Left lung (tissue), 10 donors: ENCODE measurements around the gene TSPEAR. TPM values are rescaled to one million over a fixed set of nuclear protein-coding genes. Genes with fewer than 3 reads are reported as not detected.

Source experiments
- ATAC-seq: fragments of 200-7000 bp; cut with Tn5 transposase; one replicate; pipeline ENCODE4 v1.9.1; 2020; ENCODE audit warnings: moderate library complexity
- DNase-seq, 4 donors: peaks; one replicate each; pipeline ENCODE4 v3.0.0-alpha.2; 2013 to 2020
- H3K27ac ChIP-seq, 2 donors: fragments of 200-600 bp; sonication (generic) in 1 of 2; one replicate each; pipeline versions ENCODE4 v1.5.0 to v1.8.0; 2020 to 2021
- H3K27me3 ChIP-seq, 2 donors: fragments of 200-600 bp; sonication (generic) in 1 of 2; one replicate each; pipeline versions ENCODE4 v1.5.0 to v1.8.0; 2020 to 2021
- H3K36me3 ChIP-seq, 2 donors: fragments of 200-600 bp; sonication (generic) in 1 of 2; one replicate each; pipeline versions ENCODE4 v1.5.0 to v1.8.0; 2020 to 2021
- H3K4me1 ChIP-seq, 2 donors: fragments of 200-600 bp; one replicate each; pipeline ENCODE4 v1.8.0; 2021
- H3K4me3 ChIP-seq, 2 donors: fragments of 200-600 bp; sonication (generic) in 1 of 2; one replicate each; pipeline versions ENCODE4 v1.5.0 to v1.8.0; 2020 to 2021; ENCODE audit warnings: mild to moderate bottlenecking in 1 of 2
- H3K9me3 ChIP-seq, 2 donors: fragments of 200-600 bp; sonication (generic) in 1 of 2; one replicate each; pipeline versions ENCODE4 v1.5.0 to v1.8.0; 2020 to 2021
- intact Hi-C, 2 donors: fragments of 100-400 bp; cut with DNase I; formaldehyde crosslinking; loops; one replicate each; pipeline versions ENCODE4 v1.11.2 to v1.14.2; 2022
- polyA plus RNA-seq, 6 donors: library from polyadenylated mRNA; unstranded; fragments of 120-200 nt; gene quantifications; one replicate each; pipeline ENCODE4 v1.2.1, GENCODE V29; 2013; ENCODE audit not compliant: insufficient read length in 6 of 6
- total RNA-seq, 2 donors: library from RNA; stranded (reverse); fragmentation: NEBNext Ultra II Directional; extraction: Animal tissue kit (Norgen Biotek cat#: 25700); gene quantifications; one replicate each; pipeline ENCODE4 v1.2.1, GENCODE V29; 2021
- TF ChIP-seq, protein P1 (sequence below), 2 donors: fragments of 200-600 bp; sonication (generic) in 1 of 2; IDR thresholded peaks; one replicate each; pipeline versions ENCODE4 v1.5.0 to v1.8.0; 2021; ENCODE audit warnings: antibody characterized with exemption in 2 of 2
- donor health status: DM: no; HTN: yes; CAD: no.
- donor health status: DM: no; HTN: no; CAD: no.

The TSPEAR gene
- total and polyA plus RNA-seq, 8 donors = 0.10 to 4.7 (median 3.3) TPM

DNA sequence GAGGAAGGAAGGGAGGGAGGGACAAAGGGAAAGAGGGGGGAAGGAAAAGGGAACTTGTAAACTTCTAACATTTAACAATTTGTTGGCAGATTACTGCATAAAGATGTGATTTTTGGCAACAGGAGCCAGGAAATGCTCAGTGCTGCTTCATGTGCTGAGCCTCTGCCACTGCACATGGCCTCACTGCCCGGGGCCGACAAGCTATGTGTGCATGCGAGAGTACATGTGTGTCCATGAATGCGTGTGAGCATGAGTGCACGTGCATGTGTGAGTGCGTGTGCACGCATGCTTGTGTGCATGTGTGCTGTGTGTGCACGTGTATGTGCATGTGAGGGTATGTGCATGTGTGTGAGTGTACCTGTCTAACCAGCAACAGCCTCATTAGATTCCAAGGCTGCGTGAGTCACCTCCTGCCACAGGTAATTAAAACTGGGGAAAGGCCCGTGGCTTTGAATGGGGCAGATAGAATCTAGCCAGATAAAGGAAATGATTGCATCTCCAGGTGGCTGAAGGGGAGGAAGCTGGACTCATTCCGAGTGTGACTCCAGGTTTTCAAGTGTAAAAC lies 41.4 kb upstream of the TSPEAR start:
- Histone ChIP-seq H3K36me3 (no peaks in the 10 kb centered on the region), H3K27ac (no peak overlapping the region), H3K9me3 (no peaks in the 10 kb centered on the region), H3K27me3 (peaks cover 0 to 39% of the 10 kb centered on the region in 2 donors), H3K4me3 (no peak overlapping the region), H3K4me1 (no peaks in the 10 kb centered on the region)
- DNase-seq (peak in 1 of 4 donors; percentile 24), ATAC-seq (no peak)
- intact Hi-C loops = no loop called here
- TF ChIP-seq, protein P1, sequence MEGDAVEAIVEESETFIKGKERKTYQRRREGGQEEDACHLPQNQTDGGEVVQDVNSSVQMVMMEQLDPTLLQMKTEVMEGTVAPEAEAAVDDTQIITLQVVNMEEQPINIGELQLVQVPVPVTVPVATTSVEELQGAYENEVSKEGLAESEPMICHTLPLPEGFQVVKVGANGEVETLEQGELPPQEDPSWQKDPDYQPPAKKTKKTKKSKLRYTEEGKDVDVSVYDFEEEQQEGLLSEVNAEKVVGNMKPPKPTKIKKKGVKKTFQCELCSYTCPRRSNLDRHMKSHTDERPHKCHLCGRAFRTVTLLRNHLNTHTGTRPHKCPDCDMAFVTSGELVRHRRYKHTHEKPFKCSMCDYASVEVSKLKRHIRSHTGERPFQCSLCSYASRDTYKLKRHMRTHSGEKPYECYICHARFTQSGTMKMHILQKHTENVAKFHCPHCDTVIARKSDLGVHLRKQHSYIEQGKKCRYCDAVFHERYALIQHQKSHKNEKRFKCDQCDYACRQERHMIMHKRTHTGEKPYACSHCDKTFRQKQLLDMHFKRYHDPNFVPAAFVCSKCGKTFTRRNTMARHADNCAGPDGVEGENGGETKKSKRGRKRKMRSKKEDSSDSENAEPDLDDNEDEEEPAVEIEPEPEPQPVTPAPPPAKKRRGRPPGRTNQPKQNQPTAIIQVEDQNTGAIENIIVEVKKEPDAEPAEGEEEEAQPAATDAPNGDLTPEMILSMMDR (IDR thresholded peaks at IDR 0.05) = no peak

DNA sequence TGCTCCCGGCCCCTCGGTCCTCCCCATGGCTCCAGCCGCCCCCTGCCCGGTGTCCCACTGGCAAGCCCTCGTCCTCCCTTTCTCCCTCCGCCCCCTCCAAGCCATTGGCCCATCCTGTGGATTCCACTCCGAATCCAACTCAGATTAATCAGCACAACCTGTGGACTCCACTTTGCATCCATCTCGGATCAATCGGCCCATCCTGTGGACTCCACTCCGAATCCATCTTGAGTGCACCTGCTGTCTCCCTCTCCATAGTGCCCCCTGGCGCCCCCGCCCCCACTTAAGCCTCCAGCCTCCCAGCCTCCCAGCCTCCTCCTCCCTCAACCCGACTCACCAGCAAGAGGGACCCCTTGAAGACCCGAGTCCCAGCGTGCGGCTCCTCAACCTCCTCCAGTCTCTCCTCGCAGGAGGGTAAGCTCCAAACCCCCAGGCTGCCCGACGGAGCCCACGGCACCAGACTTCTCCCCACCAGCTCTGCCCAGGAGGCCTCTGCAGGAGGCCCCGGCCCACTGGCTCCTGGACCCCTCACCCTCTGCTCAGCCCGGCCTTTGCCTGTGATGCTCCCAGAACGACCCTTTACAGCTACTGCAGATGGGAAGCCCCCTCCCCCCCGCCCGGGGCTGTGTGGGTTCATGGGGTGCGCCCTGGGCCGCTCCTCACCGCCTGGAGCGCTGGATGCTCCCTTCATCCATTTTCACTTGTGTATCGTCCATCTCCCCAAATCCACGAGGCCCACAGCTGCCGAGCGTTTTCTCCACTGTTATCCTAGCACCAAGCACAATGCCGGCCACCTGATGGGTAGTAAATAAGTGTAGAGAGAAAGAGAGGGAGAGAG lies 40.6 kb upstream of the TSPEAR start:
- no peaks in the 10 kb centered on the region for H3K36me3 ChIP-seq
- DNase-seq = peak in 1 of 4 donors; percentile 66
- no peak overlapping the region for H3K27ac ChIP-seq
- no peaks in the 10 kb centered on the region for H3K4me1 ChIP-seq
- ATAC-seq = no peak
- no peaks in the 10 kb centered on the region for H3K9me3 ChIP-seq
- no peak overlapping the region for H3K4me3 ChIP-seq
- TF ChIP-seq, protein P1 (IDR thresholded peaks at IDR 0.05) = no peak
- H3K27me3 ChIP-seq = peaks cover 0 to 39% of the 10 kb centered on the region in 2 donors
- intact Hi-C loops = no loop called here

DNA sequence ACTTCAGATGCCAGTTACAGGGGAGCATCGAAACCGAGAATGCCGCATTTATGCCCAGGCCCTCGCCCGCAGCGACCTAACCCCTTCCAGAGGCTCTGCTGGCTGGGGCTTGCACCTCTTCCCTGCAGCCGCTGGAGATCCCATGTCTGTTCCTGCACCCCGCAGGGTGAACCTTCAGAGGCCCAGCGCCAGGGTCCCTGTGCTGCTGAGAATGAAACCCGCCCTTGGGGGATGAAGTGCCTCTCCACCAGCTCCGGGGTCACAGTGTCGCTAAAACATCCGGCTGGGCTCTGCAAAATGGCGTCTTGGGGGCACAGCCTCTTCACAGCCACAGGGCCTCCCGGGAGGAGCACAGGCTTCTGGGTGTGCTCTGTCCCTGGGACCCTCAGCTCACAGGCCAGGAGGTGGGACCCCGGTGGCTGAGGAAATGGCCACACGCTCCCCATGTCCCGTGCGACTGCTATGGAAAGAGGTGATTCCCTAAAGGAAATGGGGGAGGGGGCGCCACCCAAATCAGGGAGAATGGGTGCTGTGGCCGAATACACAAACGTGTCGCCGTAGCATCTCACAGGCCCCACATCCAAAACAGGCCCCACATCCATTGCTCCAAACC lies 39.9 kb upstream of the TSPEAR start:
- Histone ChIP-seq H3K4me1 (no peaks in the 10 kb centered on the region), H3K27ac (no peak overlapping the region), H3K9me3 (no peaks in the 10 kb centered on the region), H3K4me3 (no peak overlapping the region), H3K36me3 (no peaks in the 10 kb centered on the region), H3K27me3 (peaks cover 0 to 39% of the 10 kb centered on the region in 2 donors)
- ATAC-seq (no peak), DNase-seq (peak in 1 of 4 donors; percentile 57)
- intact Hi-C loops = no loop called here
- TF ChIP-seq, protein P1 (IDR thresholded peaks at IDR 0.05) = no peak

DNA sequence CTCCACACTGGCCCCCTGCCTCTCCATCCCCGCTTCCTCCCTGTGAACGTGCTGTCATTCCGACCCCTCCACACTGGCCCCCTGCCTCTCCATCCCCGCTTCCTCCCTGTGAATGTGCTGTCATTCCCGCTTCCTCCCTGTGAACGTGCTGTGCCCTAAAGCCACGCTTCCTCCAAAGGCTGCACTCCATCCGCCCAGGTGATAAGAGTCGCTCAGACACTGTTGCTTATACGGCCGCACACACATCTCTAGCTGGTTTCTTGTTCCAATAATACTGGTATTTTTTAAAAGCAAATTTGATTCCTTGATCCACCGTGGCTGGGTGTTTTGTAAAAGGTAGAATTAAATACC lies 39.3 kb upstream of the TSPEAR start:
- no peak for DNase-seq
- Histone ChIP-seq H3K9me3 (no peaks in the 10 kb centered on the region), H3K36me3 (no peaks in the 10 kb centered on the region), H3K27ac (no peak overlapping the region), H3K4me1 (no peaks in the 10 kb centered on the region), H3K27me3 (peaks cover 0 to 39% of the 10 kb centered on the region in 2 donors), H3K4me3 (no peak overlapping the region)
- TF ChIP-seq, protein P1 (IDR thresholded peaks at IDR 0.05) = no peak
- intact Hi-C loops = no loop called here
- no peak for ATAC-seq
